MM.1S (cell line): ENCODE data around the gene FAM240A.

Source experiments
- EZH2phosphoT487 ChIP-seq: fragments of 300-600 bp; sonication (generic); IDR thresholded peaks from 2 replicates; pipeline ENCODE4 v1.6.1; 2018; ENCODE audit warnings: antibody characterized with exemption, low read length
- TF ChIP-seq, protein P1 (sequence below): fragments of 300-600 bp; sonication (generic); IDR thresholded peaks from 2 replicates; pipeline ENCODE4 v1.5.1; 2016; ENCODE audit warnings: antibody characterized with exemption, low read length, mixed read lengths

DNA sequence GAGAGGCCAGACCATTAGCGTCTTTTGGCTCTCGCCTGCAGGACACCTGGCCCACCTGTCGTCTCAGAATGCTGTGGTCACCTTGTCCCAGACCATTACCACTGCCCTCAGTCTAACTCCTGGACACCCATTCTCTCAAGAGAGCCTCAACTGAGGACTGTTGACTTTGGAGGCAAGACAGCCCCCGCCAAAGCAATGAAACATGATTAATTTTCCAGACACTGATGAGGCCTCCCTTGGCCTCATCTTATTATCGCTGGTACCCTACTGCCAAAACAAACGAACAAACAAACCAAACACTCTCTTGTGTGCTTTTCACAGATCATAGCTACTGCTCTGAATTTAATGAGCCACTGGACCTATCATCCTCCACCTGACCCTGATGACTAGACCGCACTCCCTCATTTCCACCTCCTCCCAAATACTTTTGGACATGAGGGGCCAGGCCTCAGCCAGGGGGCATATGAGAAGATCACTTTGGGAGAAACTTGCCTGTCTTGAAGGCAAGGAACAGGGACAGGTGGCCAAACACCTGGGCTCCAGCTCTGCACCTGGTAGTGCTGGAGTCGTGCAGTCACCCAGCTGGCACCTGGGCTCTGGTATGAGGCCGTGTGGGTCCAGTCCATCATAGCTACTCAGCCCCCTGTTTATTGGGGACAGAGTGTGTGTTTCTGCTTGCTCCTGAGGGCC is 53.6 kb downstream of the FAM240A start:
- TF ChIP-seq, protein P1, sequence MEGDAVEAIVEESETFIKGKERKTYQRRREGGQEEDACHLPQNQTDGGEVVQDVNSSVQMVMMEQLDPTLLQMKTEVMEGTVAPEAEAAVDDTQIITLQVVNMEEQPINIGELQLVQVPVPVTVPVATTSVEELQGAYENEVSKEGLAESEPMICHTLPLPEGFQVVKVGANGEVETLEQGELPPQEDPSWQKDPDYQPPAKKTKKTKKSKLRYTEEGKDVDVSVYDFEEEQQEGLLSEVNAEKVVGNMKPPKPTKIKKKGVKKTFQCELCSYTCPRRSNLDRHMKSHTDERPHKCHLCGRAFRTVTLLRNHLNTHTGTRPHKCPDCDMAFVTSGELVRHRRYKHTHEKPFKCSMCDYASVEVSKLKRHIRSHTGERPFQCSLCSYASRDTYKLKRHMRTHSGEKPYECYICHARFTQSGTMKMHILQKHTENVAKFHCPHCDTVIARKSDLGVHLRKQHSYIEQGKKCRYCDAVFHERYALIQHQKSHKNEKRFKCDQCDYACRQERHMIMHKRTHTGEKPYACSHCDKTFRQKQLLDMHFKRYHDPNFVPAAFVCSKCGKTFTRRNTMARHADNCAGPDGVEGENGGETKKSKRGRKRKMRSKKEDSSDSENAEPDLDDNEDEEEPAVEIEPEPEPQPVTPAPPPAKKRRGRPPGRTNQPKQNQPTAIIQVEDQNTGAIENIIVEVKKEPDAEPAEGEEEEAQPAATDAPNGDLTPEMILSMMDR: no peak
- no peak for TF ChIP-seq EZH2phosphoT487
